DOHH2 (cell line): ENCODE measurements around the gene HHAT.

Experiments used
- H3F3A ChIP-seq: fragments of 200-600 bp; sonication (generic), shearing (Covaris generic); 2 replicates; pipeline ENCODE4 v1.6.0; 2016; ENCODE audit warnings: antibody characterized with exemption, mild to moderate bottlenecking; ENCODE audit not compliant: control insufficient read depth, insufficient read depth
- H3K27ac ChIP-seq: fragments of 200-600 bp; sonication (generic); 2 replicates; pipeline ENCODE4 v1.5.1; 2014; ENCODE audit warnings: low read depth, mild to moderate bottlenecking, low read length, moderate library complexity
- H3K27me3 ChIP-seq: fragments of 200-600 bp; sonication (generic); 2 replicates; pipeline ENCODE4 v1.6.1; 2014; ENCODE audit warnings: mild to moderate bottlenecking, low read length, mixed read lengths; ENCODE audit not compliant: control insufficient read depth
- H3K36me3 ChIP-seq: fragments of 200-600 bp; sonication (generic); 2 replicates; pipeline ENCODE4 v1.6.1; 2014; ENCODE audit warnings: mild to moderate bottlenecking, low read length, moderate library complexity, mixed read lengths; ENCODE audit not compliant: control insufficient read depth
- H3K4me1 ChIP-seq: fragments of 200-600 bp; sonication (generic); 2 replicates; pipeline ENCODE4 v1.6.1; 2014; ENCODE audit warnings: mild to moderate bottlenecking, low read length, mixed read lengths; ENCODE audit not compliant: control insufficient read depth
- H3K4me2 ChIP-seq: fragments of 200-600 bp; sonication (generic); 2 replicates; pipeline ENCODE4 v1.6.0; 2014; ENCODE audit warnings: mild to moderate bottlenecking, low read length, moderate library complexity
- H3K4me3 ChIP-seq: fragments of 200-600 bp; sonication (generic); 2 replicates; pipeline ENCODE4 v1.5.1; 2014; ENCODE audit warnings: mild to moderate bottlenecking, low read length, mixed read lengths
- H3K79me2 ChIP-seq: fragments of 200-600 bp; sonication (generic); 2 replicates; pipeline ENCODE4 v1.6.1; 2014; ENCODE audit warnings: mild to moderate bottlenecking, low read length, mixed read lengths; ENCODE audit not compliant: control insufficient read depth
- H3K9me2 ChIP-seq: fragments of 200-600 bp; sonication (generic); replicated peaks from 2 replicates; pipeline ENCODE4 v1.6.1; 2014; ENCODE audit warnings: mild to moderate bottlenecking, low read length, mixed read lengths; ENCODE audit not compliant: control insufficient read depth
- H3K9me3 ChIP-seq: fragments of 200-600 bp; sonication (generic); 2 replicates; pipeline ENCODE4 v1.6.1; 2014; ENCODE audit warnings: antibody characterized with exemption, low read length, mixed read lengths; ENCODE audit not compliant: control insufficient read depth, insufficient read depth
- H4K20me1 ChIP-seq: fragments of 200-600 bp; sonication (generic); 2 replicates; pipeline ENCODE4 v1.6.0; 2014; ENCODE audit warnings: low read depth, mild to moderate bottlenecking, antibody characterized with exemption, low read length, moderate library complexity; ENCODE audit not compliant: control insufficient read depth, insufficient read depth
- CTCF ChIP-seq: fragments of 200-600 bp; sonication (generic); IDR thresholded peaks from one replicate; pipeline ENCODE4 v1.5.1; 2014; ENCODE audit warnings: antibody characterized with exemption, mild to moderate bottlenecking, low read depth, low read length; ENCODE audit not compliant: poor library complexity, severe bottlenecking
- EZH2phosphoT487 ChIP-seq: fragments of 200-600 bp; sonication (generic); IDR thresholded peaks from 2 replicates; pipeline ENCODE4 v1.6.1; 2017; ENCODE audit warnings: borderline replicate concordance, mild to moderate bottlenecking, antibody characterized with exemption, low read length, moderate library complexity, mixed read lengths

HHAT gene

GRCh38 chr1:210648588-210649269 lies 320.0 kb downstream of the HHAT start:
- Histone ChIP-seq H3K4me2 (no peak overlapping the region), H3F3A (no peaks in the 10 kb centered on the region), H3K9me3 (peaks cover 2% of the 10 kb centered on the region), H3K36me3 (no peaks in the 10 kb centered on the region), H3K4me3 (no peak overlapping the region), H3K27ac (no peak overlapping the region), H4K20me1 (no peaks in the 10 kb centered on the region), H3K9me2 (no peaks in the 10 kb centered on the region), H3K27me3 (no peaks in the 10 kb centered on the region), H3K79me2 (no peaks in the 10 kb centered on the region), H3K4me1 (no peaks in the 10 kb centered on the region)
- TF ChIP-seq CTCF = no peak
- TF ChIP-seq EZH2phosphoT487 = no peak

GRCh38 chr1:210650403-210650802 lies 321.7 kb downstream of the HHAT start:
- no peaks in the 10 kb centered on the region for H3K4me1 ChIP-seq
- H3F3A ChIP-seq = no peaks in the 10 kb centered on the region
- no peaks in the 10 kb centered on the region for H3K36me3 ChIP-seq
- TF ChIP-seq EZH2phosphoT487 (no peak), CTCF (no peak)
- peaks cover 8% of the 10 kb centered on the region for H3K9me3 ChIP-seq
- no peak overlapping the region for H3K27ac ChIP-seq
- no peaks in the 10 kb centered on the region for H4K20me1 ChIP-seq
- H3K4me3 ChIP-seq = no peak overlapping the region
- H3K9me2 ChIP-seq = no peaks in the 10 kb centered on the region
- no peaks in the 10 kb centered on the region for H3K27me3 ChIP-seq
- no peaks in the 10 kb centered on the region for H3K79me2 ChIP-seq
- H3K4me2 ChIP-seq = no peak overlapping the region

- TF ChIP-seq EZH2phosphoT487 (no peak), CTCF (no peak)
- Histone ChIP-seq H3K27ac (no peak overlapping the region), H4K20me1 (no peaks in the 10 kb centered on the region), H3K4me3 (no peak overlapping the region), H3F3A (no peaks in the 10 kb centered on the region), H3K36me3 (no peaks in the 10 kb centered on the region), H3K9me3 (peaks cover 8% of the 10 kb centered on the region), H3K4me1 (no peaks in the 10 kb centered on the region), H3K27me3 (no peaks in the 10 kb centered on the region), H3K79me2 (no peaks in the 10 kb centered on the region), H3K4me2 (no peak overlapping the region), H3K9me2 (no peaks in the 10 kb centered on the region)
These were observed 323.7 kb downstream of the HHAT start for GRCh38 chr1:210652329-210652954.
